Activated T-cell treated with anti-CD3 and anti-CD28 coated beads, Interleukin-2, amount 50 U/mL, for 4 hours (primary cell): Measurements from ENCODE around the gene GATA1. TPM values are rescaled to one million over a fixed set of nuclear protein-coding genes. Genes with fewer than 3 reads are reported as not detected.

Experiments
- ATAC-seq, 2 donors: fragments of 200-7000 bp; cut with Tn5 transposase; one replicate each; pipeline ENCODE4 v1.10.0; 2021
- DNase-seq: peaks from one replicate; pipeline ENCODE4 v3.0.0-alpha.2; 2020
- H3K27me3 Mint-ChIP-seq: one replicate; pipeline ENCODE4 v1.8.0; 2021; ENCODE audit warnings: low read depth, mixed read lengths
- H3K36me3 Mint-ChIP-seq: one replicate; pipeline ENCODE4 v1.8.0; 2022; ENCODE audit warnings: mixed read lengths; ENCODE audit not compliant: insufficient read depth
- H3K4me1 Mint-ChIP-seq: one replicate; pipeline ENCODE4 v1.8.0; 2021; ENCODE audit warnings: low read depth, mixed read lengths
- H3K4me3 Mint-ChIP-seq: one replicate; pipeline ENCODE4 v1.8.0; 2021; ENCODE audit warnings: mild to moderate bottlenecking, moderate library complexity, mixed read lengths
- H3K9me3 Mint-ChIP-seq: one replicate; pipeline ENCODE4 v1.8.0; 2021; ENCODE audit warnings: mixed read lengths
- total RNA-seq, 3 donors: library from RNA; stranded (reverse); gene quantifications; one replicate each; pipeline ENCODE4 v1.2.1, GENCODE V29; 2021

Gene GATA1
- total RNA-seq, 3 donors from 2014 or later: 0.27 to 0.40 (median 0.33) TPM

GRCh38 chrX:48790477-48790876 is 4.1 kb downstream of the GATA1 start:
- ATAC-seq: no peak
- H3K4me1 Mint-ChIP-seq: peaks cover 10% of the 10 kb centered on the region
- DNase-seq: no peak
- no peak overlapping the region for H3K4me3 Mint-ChIP-seq
- peaks cover 3% of the 10 kb centered on the region for H3K27me3 Mint-ChIP-seq
- no peaks in the 10 kb centered on the region for H3K9me3 Mint-ChIP-seq
- no peaks in the 10 kb centered on the region for H3K36me3 Mint-ChIP-seq

GRCh38 chrX:48791063-48791820 is 4.9 kb downstream of the GATA1 start:
- Mint-ChIP-seq H3K36me3 (no peaks in the 10 kb centered on the region), H3K4me1 (peaks cover 10% of the 10 kb centered on the region), H3K27me3 (peaks cover 3% of the 10 kb centered on the region), H3K4me3 (no peak overlapping the region), H3K9me3 (no peaks in the 10 kb centered on the region)
- DNase-seq (no peak), ATAC-seq (no peak)

GRCh38 chrX:48792219-48792618 is 5.8 kb downstream of the GATA1 start:
- ATAC-seq: no peak
- Mint-ChIP-seq H3K4me3 (no peak overlapping the region), H3K4me1 (peaks cover 10% of the 10 kb centered on the region), H3K9me3 (no peaks in the 10 kb centered on the region), H3K27me3 (peaks cover under 1% of the 10 kb centered on the region), H3K36me3 (no peaks in the 10 kb centered on the region)
- DNase-seq: no peak

- ATAC-seq: no peak
- no peaks in the 10 kb centered on the region for H3K9me3 Mint-ChIP-seq
- no peaks in the 10 kb centered on the region for H3K27me3 Mint-ChIP-seq
These were observed 7.5 kb downstream of the GATA1 start for GRCh38 chrX:48793935-48794334.

GRCh38 chrX:48794340-48794910 is 8.0 kb downstream of the GATA1 start:
- H3K4me3 Mint-ChIP-seq: no peak overlapping the region
- no peaks in the 10 kb centered on the region for H3K27me3 Mint-ChIP-seq
- ATAC-seq (no peak), DNase-seq (no peak)
- H3K36me3 Mint-ChIP-seq: no peaks in the 10 kb centered on the region
- H3K9me3 Mint-ChIP-seq: no peaks in the 10 kb centered on the region
- H3K4me1 Mint-ChIP-seq: peaks cover 5% of the 10 kb centered on the region

More at GRCh38 chrX:48793935-48794334, 7.5 kb downstream of the GATA1 start:
- H3K4me1 Mint-ChIP-seq: peaks cover 7% of the 10 kb centered on the region
- no peak for DNase-seq
- no peaks in the 10 kb centered on the region for H3K36me3 Mint-ChIP-seq
- no peak overlapping the region for H3K4me3 Mint-ChIP-seq

GRCh38 chrX:48794911-48795515 is 8.6 kb downstream of the GATA1 start:
- H3K27me3 Mint-ChIP-seq: no peaks in the 10 kb centered on the region
- H3K36me3 Mint-ChIP-seq: no peaks in the 10 kb centered on the region
- DNase-seq (no peak), ATAC-seq (no peak)
- H3K4me1 Mint-ChIP-seq: no peaks in the 10 kb centered on the region
- H3K4me3 Mint-ChIP-seq: no peak overlapping the region
- H3K9me3 Mint-ChIP-seq: no peaks in the 10 kb centered on the region

GRCh38 chrX:48798318-48798717 is 11.9 kb downstream of the GATA1 start:
- H3K36me3 Mint-ChIP-seq: no peaks in the 10 kb centered on the region
- H3K4me1 Mint-ChIP-seq: peaks cover 9% of the 10 kb centered on the region
- H3K4me3 Mint-ChIP-seq: no peak overlapping the region
- DNase-seq (no peak), ATAC-seq (no peak)
- H3K9me3 Mint-ChIP-seq: no peaks in the 10 kb centered on the region
- no peaks in the 10 kb centered on the region for H3K27me3 Mint-ChIP-seq

- H3K4me1 Mint-ChIP-seq: peaks cover 10% of the 10 kb centered on the region
- no peaks in the 10 kb centered on the region for H3K27me3 Mint-ChIP-seq
- ATAC-seq (no peak), DNase-seq (no peak)
- peaks cover 4% of the 10 kb centered on the region for H3K36me3 Mint-ChIP-seq
- peak overlapping the region; percentile 94 for H3K4me3 Mint-ChIP-seq
- no peaks in the 10 kb centered on the region for H3K9me3 Mint-ChIP-seq
These were observed 14.3 kb downstream of the GATA1 start for GRCh38 chrX:48800574-48801279.

GRCh38 chrX:48801280-48802088 is 15.1 kb downstream of the GATA1 start, which contains the start of gene HDAC6:
TSS of gene HDAC6 (plus strand) at chrX:48802067. CDS start at chrX:48802693, 626 bp downstream.
- H3K36me3 Mint-ChIP-seq: peaks cover 5% of the 10 kb centered on the region
- ATAC-seq (peak; percentile 86 to 87), DNase-seq (peak; percentile 91)
- H3K9me3 Mint-ChIP-seq: no peaks in the 10 kb centered on the region
- H3K4me1 Mint-ChIP-seq: peaks cover 12% of the 10 kb centered on the region
- H3K4me3 Mint-ChIP-seq: peak within 1 kb of the TSS; percentile 94
- no peaks in the 10 kb centered on the region for H3K27me3 Mint-ChIP-seq

- H3K36me3 Mint-ChIP-seq: peaks cover 5% of the 10 kb centered on the region
- peak; percentile 35 to 44 for ATAC-seq
- no peaks in the 10 kb centered on the region for H3K9me3 Mint-ChIP-seq
- H3K27me3 Mint-ChIP-seq: no peaks in the 10 kb centered on the region
- H3K4me1 Mint-ChIP-seq: peaks cover 17% of the 10 kb centered on the region
- DNase-seq: peak; percentile 33
- peak overlapping the region; percentile 94 for H3K4me3 Mint-ChIP-seq
These were observed 15.9 kb downstream of the GATA1 start for GRCh38 chrX:48802089-48802904.

GRCh38 chrX:48802905-48803200 is 16.5 kb downstream of the GATA1 start:
- Mint-ChIP-seq H3K9me3 (no peaks in the 10 kb centered on the region), H3K4me1 (peaks cover 17% of the 10 kb centered on the region), H3K4me3 (peak overlapping the region; percentile 94), H3K36me3 (peaks cover 5% of the 10 kb centered on the region), H3K27me3 (no peaks in the 10 kb centered on the region)
- DNase-seq (no peak), ATAC-seq (no peak)

GRCh38 chrX:48806081-48806480 is 19.7 kb downstream of the GATA1 start:
- Mint-ChIP-seq H3K4me1 (peaks cover 11% of the 10 kb centered on the region), H3K27me3 (no peaks in the 10 kb centered on the region), H3K36me3 (peaks cover 5% of the 10 kb centered on the region), H3K9me3 (no peaks in the 10 kb centered on the region), H3K4me3 (no peak overlapping the region)
- ATAC-seq: no peak
- no peak for DNase-seq

- Mint-ChIP-seq H3K36me3 (peaks cover 13% of the 10 kb centered on the region), H3K4me3 (no peak overlapping the region), H3K4me1 (no peaks in the 10 kb centered on the region), H3K9me3 (no peaks in the 10 kb centered on the region), H3K27me3 (no peaks in the 10 kb centered on the region)
- ATAC-seq (no peak), DNase-seq (no peak)
These were observed 27.3 kb downstream of the GATA1 start for GRCh38 chrX:48813644-48814043.
